T-helper 2 cell treated with Interferon-gamma antibody and Interleukin-4, amounts not matched to agents 5 μg/mL and 100 μg/mL, for 36 hours (primary cell): ENCODE data around the gene FBXO8.
A peak's percentile ranks its signal among the peaks of the same experiment; 100 is the strongest.

Source experiments
- DNase-seq: peaks from one replicate; pipeline ENCODE4 v3.0.0; 2021; ENCODE audit warnings: low spot score
- H3K27ac Mint-ChIP-seq: one replicate; pipeline ENCODE4 v1.8.0; 2021; ENCODE audit warnings: mild to moderate bottlenecking, mixed read lengths
- H3K27me3 Mint-ChIP-seq: one replicate; pipeline ENCODE4 v1.8.0; 2021; ENCODE audit warnings: low read depth, mixed read lengths
- H3K36me3 Mint-ChIP-seq: one replicate; pipeline ENCODE4 v1.8.0; 2021; ENCODE audit warnings: low read depth, mixed read lengths
- H3K4me1 Mint-ChIP-seq: one replicate; pipeline ENCODE4 v1.8.0; 2021; ENCODE audit warnings: low read depth, mixed read lengths
- H3K4me3 Mint-ChIP-seq: one replicate; pipeline ENCODE4 v1.8.0; 2022; ENCODE audit warnings: mild to moderate bottlenecking, moderate library complexity, mixed read lengths
- H3K9me3 Mint-ChIP-seq: one replicate; pipeline ENCODE4 v1.8.0; 2021; ENCODE audit warnings: mixed read lengths

The FBXO8 gene

DNA sequence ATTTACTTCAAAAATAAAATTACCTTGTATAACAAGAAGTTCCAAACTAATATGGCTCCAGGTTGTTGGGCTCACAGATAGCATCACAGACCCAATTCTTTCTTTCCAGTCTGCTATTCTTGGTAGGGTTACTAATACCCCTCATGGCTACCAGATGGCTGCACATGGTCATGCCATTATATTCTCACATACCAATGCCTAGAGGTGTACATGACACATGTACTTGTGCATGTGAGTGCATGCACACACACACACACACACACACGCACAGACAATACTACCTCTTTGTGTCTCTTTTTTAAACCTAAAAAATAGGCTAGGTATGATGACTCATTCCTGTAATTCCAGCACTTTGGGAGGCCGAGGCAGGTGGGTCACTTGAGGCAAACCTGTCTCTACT, 31.1 kb downstream of the FBXO8 start:
- DNase-seq: no peak
- H3K4me1 Mint-ChIP-seq: peaks cover 2% of the 10 kb centered on the region
- no peak overlapping the region for H3K27ac Mint-ChIP-seq
- no peaks in the 10 kb centered on the region for H3K27me3 Mint-ChIP-seq
- H3K36me3 Mint-ChIP-seq: no peaks in the 10 kb centered on the region
- H3K4me3 Mint-ChIP-seq: no peak overlapping the region
- H3K9me3 Mint-ChIP-seq: no peaks in the 10 kb centered on the region

DNA sequence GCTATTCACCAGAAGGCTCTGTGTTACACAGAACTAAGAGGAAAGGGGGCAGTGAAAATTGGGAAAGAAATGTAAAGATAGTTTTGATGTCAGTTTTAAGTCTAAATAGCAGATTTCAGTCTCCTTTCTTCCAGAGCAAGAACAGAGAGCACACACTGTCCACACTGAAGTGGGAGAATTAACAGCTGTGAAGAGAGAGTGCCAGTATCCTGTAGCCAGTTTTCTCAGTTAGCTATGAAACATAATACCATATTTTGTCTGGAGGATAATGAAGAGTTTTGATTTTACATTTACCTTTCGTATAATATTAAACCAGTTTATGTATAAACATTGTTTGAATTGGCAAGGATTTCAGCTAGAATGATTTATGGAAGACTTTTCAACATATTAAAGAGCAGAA, 35.1 kb downstream of the FBXO8 start:
- H3K27ac Mint-ChIP-seq: no peak overlapping the region
- no peak for DNase-seq
- H3K36me3 Mint-ChIP-seq: no peaks in the 10 kb centered on the region
- H3K4me1 Mint-ChIP-seq: peaks cover 2% of the 10 kb centered on the region
- H3K4me3 Mint-ChIP-seq: no peak overlapping the region
- no peaks in the 10 kb centered on the region for H3K27me3 Mint-ChIP-seq
- no peaks in the 10 kb centered on the region for H3K9me3 Mint-ChIP-seq

GRCh38 chr4:174245714-174246113, 37.8 kb downstream of the FBXO8 start:
- no peaks in the 10 kb centered on the region for H3K9me3 Mint-ChIP-seq
- no peaks in the 10 kb centered on the region for H3K36me3 Mint-ChIP-seq
- H3K27me3 Mint-ChIP-seq: no peaks in the 10 kb centered on the region
- H3K4me3 Mint-ChIP-seq: no peak overlapping the region
- peaks cover 6% of the 10 kb centered on the region for H3K4me1 Mint-ChIP-seq
- H3K27ac Mint-ChIP-seq: no peak overlapping the region
- DNase-seq: no peak

DNA sequence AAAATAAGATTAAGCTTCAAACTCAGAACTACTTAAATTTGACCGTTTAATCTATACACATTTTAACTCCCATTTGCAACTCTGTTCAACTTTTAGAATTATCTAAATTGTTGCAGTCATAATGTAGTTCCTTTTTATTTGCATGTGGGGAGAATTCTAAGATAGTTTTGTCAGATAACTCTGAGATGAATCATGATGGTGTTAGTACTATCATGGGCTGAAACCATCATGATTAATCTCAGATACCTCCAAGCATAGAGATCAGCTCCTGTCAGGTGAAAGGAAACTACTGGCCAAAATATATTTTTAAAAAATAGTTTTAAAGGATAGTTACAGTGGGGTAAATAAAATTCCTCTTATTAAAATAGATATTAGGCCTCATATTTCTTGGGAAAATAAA, 39.0 kb downstream of the FBXO8 start:
- Mint-ChIP-seq H3K4me1 (peaks cover 6% of the 10 kb centered on the region), H3K36me3 (no peaks in the 10 kb centered on the region), H3K9me3 (no peaks in the 10 kb centered on the region), H3K27ac (no peak overlapping the region), H3K27me3 (no peaks in the 10 kb centered on the region), H3K4me3 (no peak overlapping the region)
- no peak for DNase-seq

- Mint-ChIP-seq H3K27ac (no peak overlapping the region), H3K9me3 (no peaks in the 10 kb centered on the region), H3K27me3 (no peaks in the 10 kb centered on the region), H3K4me1 (peaks cover 6% of the 10 kb centered on the region), H3K36me3 (peaks cover 7% of the 10 kb centered on the region), H3K4me3 (no peak overlapping the region)
- no peak for DNase-seq
These were observed 42.3 kb downstream of the FBXO8 start for GRCh38 chr4:174241162-174241561.

GRCh38 chr4:174236359-174236758, 47.1 kb downstream of the FBXO8 start:
- peaks cover 7% of the 10 kb centered on the region for H3K36me3 Mint-ChIP-seq
- no peaks in the 10 kb centered on the region for H3K27me3 Mint-ChIP-seq
- H3K27ac Mint-ChIP-seq: no peak overlapping the region
- peaks cover 2% of the 10 kb centered on the region for H3K4me1 Mint-ChIP-seq
- H3K9me3 Mint-ChIP-seq: no peaks in the 10 kb centered on the region
- no peak overlapping the region for H3K4me3 Mint-ChIP-seq
- DNase-seq: no peak

DNA sequence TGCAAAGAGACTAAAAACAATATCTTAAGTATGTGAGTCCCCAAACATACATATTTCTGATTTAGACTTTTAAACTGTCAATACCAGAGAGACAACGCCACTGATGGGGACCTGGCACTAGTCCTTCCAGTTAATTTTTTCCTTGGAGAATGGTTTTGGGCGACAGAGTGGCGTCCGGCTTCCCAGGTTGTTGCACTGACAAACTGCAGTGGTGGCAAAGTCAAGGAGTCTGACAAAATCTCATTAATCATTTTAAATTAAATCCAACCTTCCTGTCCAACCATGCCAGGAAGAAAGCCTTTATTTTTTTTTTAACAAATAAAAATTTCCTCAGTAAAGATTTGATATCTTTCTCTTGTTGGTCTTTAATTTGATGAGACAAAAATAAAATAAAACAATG, 52.8 kb downstream of the FBXO8 start:
- Mint-ChIP-seq H3K27me3 (peaks cover 24% of the 10 kb centered on the region), H3K9me3 (no peaks in the 10 kb centered on the region), H3K4me3 (no peak overlapping the region), H3K27ac (no peak overlapping the region), H3K36me3 (no peaks in the 10 kb centered on the region), H3K4me1 (no peaks in the 10 kb centered on the region)
- no peak for DNase-seq

- H3K4me3 Mint-ChIP-seq: no peak overlapping the region
- no peaks in the 10 kb centered on the region for H3K4me1 Mint-ChIP-seq
- H3K27me3 Mint-ChIP-seq: peaks cover 30% of the 10 kb centered on the region
- H3K36me3 Mint-ChIP-seq: no peaks in the 10 kb centered on the region
- no peaks in the 10 kb centered on the region for H3K9me3 Mint-ChIP-seq
- no peak overlapping the region for H3K27ac Mint-ChIP-seq
- no peak for DNase-seq
These were observed 53.3 kb downstream of the FBXO8 start for GRCh38 chr4:174230148-174230547.

- H3K27ac Mint-ChIP-seq: no peak overlapping the region
- H3K36me3 Mint-ChIP-seq: no peaks in the 10 kb centered on the region
- H3K9me3 Mint-ChIP-seq: no peaks in the 10 kb centered on the region
- no peaks in the 10 kb centered on the region for H3K4me1 Mint-ChIP-seq
- DNase-seq: no peak
- H3K4me3 Mint-ChIP-seq: no peak overlapping the region
- H3K27me3 Mint-ChIP-seq: peaks cover 30% of the 10 kb centered on the region
These were observed 54.5 kb downstream of the FBXO8 start for GRCh38 chr4:174228988-174229387.

DNA sequence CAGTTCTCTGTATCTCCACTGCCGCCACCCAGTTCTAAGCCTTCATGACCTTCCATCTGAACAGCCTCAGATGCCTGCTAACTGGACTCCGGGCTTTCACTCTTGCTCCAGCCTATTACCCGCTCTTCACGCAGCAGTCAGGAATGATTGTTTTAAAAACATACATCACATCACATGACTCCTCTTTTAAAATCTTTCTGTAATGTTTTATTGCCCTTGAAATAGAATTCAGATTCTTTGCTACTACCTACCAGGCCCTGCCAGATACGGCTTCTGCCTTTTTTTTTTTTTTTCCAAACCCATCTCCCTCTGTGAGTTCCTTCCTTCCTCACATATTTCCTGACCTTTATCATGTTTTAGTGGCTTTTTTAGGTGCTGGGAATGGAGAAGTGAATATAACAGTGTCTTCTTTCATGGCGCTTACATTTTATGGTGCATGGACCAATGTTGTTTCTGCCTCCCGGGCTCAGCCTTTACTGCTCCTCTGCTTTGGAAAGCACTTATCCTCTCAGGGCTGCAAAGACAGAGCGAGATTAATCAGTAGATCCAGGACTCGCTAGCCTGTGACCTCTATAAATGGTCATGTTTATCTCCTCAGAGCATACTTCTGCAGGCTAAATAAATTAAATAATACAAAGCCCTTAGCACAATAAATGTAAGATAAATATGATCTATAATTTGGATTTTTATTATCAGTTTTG, 58.0 kb downstream of the FBXO8 start:
- Mint-ChIP-seq H3K4me1 (peaks cover 4% of the 10 kb centered on the region), H3K36me3 (no peaks in the 10 kb centered on the region), H3K4me3 (no peak overlapping the region), H3K27me3 (peaks cover 51% of the 10 kb centered on the region), H3K9me3 (no peaks in the 10 kb centered on the region), H3K27ac (no peak overlapping the region)
- no peak for DNase-seq

- Mint-ChIP-seq H3K4me3 (no peak overlapping the region), H3K27ac (no peak overlapping the region), H3K27me3 (peaks cover 55% of the 10 kb centered on the region), H3K9me3 (no peaks in the 10 kb centered on the region), H3K4me1 (peaks cover 4% of the 10 kb centered on the region), H3K36me3 (no peaks in the 10 kb centered on the region)
- no peak for DNase-seq
These were observed 58.9 kb downstream of the FBXO8 start for GRCh38 chr4:174224550-174224949.

DNA sequence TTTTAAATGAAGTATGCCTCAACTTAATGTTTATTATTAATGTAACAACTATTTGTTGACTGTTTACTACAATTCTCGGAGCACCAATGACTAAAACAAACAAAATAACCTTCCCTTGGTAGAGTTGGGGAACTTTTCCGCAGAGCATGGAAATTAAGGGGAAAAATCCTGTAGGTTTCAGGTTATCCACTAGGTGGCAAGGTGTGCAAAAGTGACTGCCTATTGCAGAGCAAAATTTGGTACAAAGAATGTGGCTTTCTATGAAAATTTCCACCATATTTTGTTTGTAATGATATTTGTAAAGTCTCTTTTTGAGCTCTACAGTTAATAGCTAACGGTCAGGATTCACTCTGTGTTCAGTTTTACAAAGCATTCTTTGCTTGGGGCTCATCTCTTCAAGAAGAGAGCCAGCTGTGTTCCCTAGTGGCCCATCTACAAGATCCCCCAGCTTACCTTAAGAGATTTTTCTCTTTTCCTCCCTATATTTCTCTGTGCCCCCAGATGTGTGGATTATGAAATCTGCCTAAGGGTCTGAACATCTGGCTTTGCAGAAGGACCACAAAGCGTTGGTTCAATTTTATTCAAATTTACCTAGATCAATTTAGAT, 61.1 kb downstream of the FBXO8 start:
- Mint-ChIP-seq H3K9me3 (no peaks in the 10 kb centered on the region), H3K4me1 (peaks cover 12% of the 10 kb centered on the region), H3K36me3 (no peaks in the 10 kb centered on the region), H3K27ac (no peak overlapping the region), H3K27me3 (peaks cover 65% of the 10 kb centered on the region), H3K4me3 (no peak overlapping the region)
- DNase-seq: no peak

- Mint-ChIP-seq H3K27ac (peak overlapping the region; percentile 51), H3K36me3 (no peaks in the 10 kb centered on the region), H3K27me3 (peaks cover 85% of the 10 kb centered on the region), H3K9me3 (no peaks in the 10 kb centered on the region), H3K4me3 (peak overlapping the region; percentile 47), H3K4me1 (peaks cover 25% of the 10 kb centered on the region)
- no peak for DNase-seq
These were observed 65.2 kb downstream of the FBXO8 start for GRCh38 chr4:174218127-174218790.

DNA sequence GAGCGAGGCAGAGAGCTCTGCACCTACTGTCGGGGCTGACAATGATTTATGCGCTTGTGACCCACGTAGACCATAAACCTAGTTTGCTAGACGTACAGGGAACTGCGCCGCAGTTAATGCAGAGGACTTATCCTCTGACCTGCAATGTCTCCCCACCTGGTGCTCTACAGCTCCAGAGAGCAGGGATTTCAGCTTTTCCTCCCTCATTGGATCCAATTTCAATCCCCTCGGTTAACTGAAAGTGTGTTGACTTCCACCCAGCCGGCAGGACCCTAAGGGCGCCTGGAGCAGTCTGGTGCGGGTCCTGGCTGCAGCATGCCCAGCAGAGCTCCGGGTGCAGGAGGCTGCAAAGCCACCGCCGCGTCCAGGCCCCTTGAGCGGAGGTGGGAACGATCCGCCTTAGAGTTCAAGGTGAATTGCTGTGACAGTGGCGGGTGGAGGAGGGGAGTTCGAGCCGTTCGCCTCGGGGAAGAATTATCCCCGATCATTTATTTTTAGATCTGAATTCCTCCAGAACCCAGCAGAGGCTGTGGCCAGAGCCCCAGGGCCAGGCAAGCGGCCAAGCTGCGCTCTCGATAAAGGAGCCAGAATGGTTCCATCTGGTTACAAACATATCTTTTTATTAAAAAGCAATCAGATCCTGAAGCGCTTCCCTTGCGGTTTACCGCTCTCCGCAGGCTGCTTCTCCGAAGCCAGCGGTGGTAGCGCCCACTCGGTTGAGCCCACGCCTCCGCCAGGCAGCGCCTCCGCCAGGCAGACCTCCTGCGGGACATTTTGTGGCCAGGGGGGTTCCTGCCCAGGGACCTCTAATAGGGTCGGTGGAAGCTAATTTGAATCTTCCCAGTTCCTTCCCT, 66.0 kb downstream of the FBXO8 start:
- peaks cover 88% of the 10 kb centered on the region for H3K27me3 Mint-ChIP-seq
- peak overlapping the region; percentile 47 for H3K4me3 Mint-ChIP-seq
- H3K27ac Mint-ChIP-seq: no peak overlapping the region

More for the DNA sequence above, 66.0 kb downstream of the FBXO8 start:
- DNase-seq: peak; percentile 26
- H3K9me3 Mint-ChIP-seq: no peaks in the 10 kb centered on the region
- H3K36me3 Mint-ChIP-seq: no peaks in the 10 kb centered on the region
- H3K4me1 Mint-ChIP-seq: peaks cover 25% of the 10 kb centered on the region
